HG02870 (cell line): ENCODE results near the gene PRR14L.
"Not testable (repeated sequence)": the region's sequence is repeated elsewhere in the genome, so short reads cannot be mapped to it uniquely, and the experiment has no call there.

ENCODE experiments used
- ATAC-seq: cut with Tn5 transposase; IDR thresholded peaks from one replicate; pipeline ENCODE4 v1.9.1; 2021; ENCODE audit warnings: mild to moderate bottlenecking, moderate library complexity; ENCODE audit not compliant: unreplicated experiment

Gene PRR14L

DNA sequence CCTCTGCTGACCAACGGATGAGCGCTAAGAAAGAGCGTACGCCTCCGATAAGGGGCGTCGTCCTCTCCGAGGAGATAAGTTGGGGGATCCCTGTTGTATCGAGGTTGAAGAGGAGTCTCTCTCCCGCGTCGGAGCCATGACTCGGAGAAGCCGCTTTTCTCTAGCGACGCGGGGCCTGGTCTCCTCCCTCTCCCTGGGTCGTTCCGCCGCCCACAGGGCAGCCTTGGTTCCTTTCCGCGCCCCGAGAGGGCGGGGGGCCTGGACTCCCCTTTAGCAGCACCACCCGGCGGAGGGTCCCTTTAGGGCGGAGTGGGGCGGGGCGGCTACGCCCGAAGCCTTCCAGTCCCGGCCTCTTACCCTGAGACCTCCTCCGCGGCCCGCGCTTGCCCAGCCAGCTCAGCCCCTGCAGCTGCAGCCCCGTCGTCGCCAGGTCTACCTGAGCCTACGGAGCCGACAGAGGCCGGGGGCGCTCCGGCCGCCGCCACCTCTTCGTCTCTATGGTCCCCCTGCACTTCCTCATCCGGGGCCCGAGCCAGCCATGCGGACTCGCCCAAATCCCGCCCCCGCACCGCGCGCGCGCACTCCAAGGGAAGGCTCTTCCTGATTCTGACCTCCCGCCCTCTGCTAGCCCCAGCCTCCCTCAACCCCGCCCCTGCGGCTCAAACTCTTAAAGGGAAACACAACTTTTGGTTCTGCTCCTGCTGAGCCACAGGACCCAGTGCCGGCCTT lies at the start of gene PRR14L:
TSS of gene PRR14L (minus strand) at position 497 of the 729 bp plus-strand sequence. CDS start 11,272 bp downstream, outside the sequence.
- peak; percentile 52 for ATAC-seq

DNA sequence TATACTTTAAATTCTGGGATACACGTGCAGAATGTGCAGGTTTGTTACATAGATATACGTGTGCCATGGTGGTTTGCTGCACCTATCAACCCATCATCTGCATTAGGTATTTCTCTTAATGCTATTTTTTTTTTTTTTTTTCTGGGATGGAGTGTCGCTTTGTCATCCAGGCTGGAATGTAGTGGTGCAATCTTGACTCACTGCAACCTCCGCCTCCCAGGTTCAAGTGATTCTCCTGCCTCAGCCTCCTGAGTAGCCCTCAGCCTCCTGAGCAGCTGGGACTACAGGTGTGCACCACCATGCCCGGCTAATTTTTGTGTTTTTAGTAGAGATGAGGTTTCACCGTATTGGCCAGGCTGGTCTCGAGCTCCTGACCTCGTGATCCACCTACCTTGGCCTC lies 49.4 kb upstream of the PRR14L start:
- not testable (repeated sequence) for ATAC-seq

DNA sequence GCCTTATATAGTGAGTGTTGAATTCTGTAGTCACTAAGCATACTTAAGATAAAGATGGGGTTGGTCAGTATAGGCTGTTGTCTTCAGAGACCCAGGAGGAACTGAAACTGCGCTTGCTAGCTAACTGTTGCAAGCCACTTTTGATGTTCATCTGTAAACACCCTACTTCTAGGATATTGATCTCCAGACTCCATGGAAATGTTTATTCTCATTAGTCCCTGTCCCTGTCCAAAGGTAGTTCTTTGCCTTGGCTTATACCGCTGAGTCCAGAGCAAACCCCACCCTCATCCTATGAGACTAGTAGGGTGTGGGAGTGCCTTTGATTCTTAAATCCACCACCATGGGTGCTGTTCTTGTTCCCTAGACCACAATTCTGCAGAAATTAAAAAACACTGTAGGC lies 40.3 kb upstream of the PRR14L start:
- no peak for ATAC-seq

DNA sequence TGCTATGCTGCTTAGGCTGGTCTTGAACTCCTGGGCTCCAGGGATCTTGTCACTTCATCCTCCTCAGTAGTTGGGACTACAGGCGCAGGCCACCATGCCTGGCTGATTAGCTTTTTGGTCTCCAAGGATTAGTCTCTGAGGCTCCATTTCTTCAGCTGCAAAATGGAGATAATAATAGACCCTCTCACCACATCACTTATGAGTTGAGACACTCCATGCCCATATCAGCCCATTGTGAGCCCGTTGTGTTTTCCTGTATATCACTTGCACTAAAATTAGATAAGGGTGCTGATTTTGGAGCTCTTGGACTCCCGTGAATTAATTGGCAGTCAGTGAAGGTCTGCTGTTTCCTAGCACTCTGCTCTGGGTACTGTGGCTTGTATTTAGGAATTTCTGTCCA lies 39.9 kb upstream of the PRR14L start:
- ATAC-seq, result no peak

DNA sequence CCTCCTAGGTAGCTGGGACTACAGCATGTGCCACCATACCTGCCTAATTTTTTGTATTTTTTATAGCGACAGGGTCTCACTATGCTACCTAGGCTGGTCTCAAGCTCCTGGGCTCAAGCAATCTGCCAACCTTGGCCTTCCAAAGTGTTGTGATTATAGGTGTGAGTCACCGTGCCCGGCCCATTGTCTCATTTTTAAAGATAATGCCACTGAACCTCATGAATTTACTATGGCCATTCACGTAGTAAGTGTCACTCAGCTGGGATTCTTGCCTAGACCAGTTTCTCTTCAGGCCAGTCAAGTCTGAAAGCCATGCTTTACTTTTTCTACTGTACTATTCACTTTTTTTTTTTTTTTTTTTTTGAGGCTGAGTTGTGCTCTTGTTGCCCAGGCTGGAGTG lies 26.3 kb upstream of the PRR14L start:
- no peak for ATAC-seq

DNA sequence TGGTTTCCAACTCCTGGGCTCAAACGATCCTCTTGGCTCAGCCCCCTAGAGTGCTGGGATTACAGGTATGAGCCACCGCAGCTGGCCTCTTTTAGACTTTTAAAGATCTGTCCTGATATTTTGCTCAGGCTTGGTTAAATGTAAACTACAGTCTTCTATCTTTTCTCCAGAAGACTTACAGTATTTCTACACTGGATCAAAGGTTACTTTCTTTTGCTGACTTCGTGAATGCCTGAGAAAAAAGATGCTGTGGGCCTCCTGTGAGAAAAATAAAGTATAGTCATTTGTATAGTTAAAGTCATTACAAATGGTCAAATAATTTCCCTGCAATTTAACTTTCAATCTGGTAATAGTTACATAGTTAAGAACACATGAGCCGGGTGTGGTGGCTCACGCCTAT lies 23.5 kb upstream of the PRR14L start:
- no peak for ATAC-seq

DNA sequence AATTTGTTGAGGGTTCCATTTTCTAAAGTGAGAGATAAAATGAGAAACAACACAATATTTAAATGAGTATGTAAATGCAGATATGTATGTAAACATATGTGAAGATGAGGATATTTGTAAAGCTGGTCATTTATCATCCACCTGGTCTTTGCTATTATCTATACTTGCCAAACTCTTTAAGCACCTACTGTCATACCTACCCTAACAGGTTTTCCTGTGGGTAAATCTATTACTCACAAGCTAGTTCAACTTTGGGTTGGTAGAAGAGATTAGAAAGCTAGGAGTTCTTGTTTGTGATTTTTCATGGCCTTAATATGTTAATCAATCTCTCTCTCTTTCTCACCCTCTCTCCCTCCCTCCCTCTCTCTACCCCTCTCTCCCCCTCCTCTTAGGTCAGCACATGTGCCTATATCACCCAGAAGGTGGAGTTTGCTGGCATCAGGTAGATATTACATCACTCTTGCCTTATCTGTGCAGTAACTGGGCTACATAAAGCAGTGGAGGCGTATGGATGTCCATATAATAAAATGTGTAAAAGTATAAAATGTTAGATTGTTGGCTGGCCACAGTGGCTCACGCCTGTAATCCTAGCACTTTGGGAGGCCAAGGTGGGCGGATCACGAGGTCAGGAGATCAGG lies 18.6 kb upstream of the PRR14L start:
- ATAC-seq, result no peak

DNA sequence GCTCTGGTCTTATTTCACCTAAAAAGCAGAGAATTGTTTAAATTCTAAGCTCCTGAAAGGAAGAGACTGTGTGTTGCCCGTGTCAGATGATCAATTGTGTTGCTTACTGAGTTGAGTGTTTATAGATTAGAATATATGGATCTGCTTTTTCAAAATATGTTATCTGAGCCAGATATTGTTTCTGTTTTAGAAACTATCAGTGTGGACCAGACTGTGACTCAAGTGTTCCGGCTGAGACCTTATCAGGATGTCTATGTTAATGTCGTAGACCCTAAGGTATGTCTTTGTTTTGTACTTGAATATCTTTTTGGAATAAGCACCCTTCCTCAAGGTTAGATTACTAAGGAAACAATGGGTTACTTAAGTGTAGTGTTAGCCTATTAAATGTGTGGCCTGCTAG lies 14.9 kb upstream of the PRR14L start:
- no peak for ATAC-seq

DNA sequence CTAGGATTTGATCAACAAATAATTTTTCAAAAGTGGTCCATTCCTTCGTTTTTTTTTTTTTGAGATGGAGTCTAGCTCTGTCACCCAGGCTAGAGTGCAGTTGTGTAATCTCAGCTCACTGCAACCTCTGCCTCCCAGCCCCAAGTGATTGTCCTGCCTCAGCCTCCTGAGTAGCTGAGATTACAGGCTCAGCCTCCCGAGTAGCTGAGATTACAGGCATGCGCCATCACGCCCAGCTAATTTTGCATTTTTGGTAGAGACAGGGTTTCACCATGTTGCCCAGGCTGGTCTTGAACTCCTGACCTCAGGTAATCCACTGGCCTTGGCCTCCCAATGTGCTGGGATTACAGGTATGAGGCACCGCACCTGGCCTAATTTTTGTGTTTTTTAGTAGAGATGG lies 8.9 kb upstream of the PRR14L start:
- not testable (repeated sequence) for ATAC-seq

DNA sequence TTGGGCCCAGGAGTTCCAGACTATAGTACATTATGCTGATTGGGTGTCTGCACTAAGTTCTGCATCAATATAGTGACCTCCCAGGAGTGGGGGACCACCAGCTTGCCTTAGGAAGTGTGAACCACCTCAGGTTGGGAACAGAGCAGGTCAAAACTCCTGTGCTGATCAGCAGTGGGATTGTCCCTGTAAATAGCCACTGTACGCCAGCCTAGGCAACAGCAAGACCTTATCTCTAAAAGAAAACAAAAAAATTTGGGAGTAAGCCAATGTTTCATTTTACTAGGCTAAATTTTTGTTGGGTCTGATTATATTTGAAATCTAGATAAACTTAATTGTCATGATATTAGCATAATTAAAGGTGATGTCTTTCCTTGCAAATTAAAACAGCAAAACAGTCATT lies 7.3 kb upstream of the PRR14L start:
- ATAC-seq, result no peak

DNA sequence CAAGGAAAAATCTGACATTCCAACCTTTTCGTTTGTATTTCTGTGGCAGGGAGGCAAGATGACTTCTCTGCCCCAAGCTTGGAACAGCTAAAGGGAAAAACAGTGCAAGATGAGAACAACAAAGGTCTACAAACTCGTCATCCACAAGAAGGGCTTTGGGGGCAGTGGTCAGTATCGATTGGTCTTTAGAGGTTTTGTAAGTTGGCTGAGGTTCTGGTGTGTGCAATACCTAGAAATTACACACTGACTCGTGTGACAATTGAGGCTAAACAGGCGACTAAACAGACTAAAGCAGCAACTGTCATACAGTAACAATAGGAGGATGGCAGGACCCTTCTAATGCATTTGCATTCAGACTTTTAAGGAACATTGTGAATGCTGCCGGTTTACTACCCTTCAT lies 4.9 kb upstream of the PRR14L start:
- ATAC-seq, result no peak

DNA sequence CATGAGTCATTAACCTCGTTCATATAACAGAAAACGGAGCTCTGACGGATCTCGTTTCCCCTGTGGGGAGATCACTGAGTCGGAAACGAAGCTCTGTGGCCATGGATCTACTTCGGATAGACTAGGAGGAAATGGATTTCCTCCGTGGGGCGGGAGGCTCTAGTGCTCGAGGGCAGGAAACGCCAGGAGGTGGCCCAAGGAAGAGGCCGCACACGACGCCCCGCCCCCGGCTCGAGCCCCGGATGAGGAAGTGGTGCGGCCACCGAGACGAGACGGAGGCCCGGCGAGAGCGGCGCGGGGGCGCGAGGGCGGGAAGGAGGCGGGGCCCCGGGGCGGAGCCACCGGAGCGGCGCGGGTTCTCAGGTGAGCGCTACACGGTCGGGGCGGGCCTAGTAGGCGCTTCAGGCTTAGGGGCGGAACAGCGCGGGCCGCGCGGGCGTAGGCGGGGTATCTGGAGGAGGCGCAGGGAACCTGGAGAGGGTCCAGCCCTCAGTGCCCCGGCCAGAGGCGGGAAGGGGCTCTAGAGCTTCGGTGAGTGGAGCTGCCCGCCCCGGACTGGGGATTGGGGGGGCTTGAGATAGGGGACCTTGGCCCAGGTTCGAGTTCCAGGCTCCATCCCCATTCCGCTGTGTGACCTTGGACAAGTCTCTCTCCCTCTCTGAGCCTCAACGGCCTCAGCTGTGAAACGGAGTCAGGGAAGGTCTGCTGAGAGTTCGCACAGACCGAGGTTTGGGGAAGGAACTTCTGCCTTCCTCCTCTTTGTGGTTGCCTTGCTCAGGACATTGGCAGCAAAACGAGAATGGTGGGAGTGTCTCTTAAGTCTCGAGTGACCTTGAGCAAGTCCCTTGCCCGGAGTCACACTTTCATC lies 3.9 kb upstream of the PRR14L start, which contains the start of gene DEPDC5:
TSS of gene DEPDC5 (plus strand) at position 386 of the 868 bp plus-strand sequence. CDS start 903 bp downstream, outside the sequence.
- ATAC-seq, result peak; percentile 55

DNA sequence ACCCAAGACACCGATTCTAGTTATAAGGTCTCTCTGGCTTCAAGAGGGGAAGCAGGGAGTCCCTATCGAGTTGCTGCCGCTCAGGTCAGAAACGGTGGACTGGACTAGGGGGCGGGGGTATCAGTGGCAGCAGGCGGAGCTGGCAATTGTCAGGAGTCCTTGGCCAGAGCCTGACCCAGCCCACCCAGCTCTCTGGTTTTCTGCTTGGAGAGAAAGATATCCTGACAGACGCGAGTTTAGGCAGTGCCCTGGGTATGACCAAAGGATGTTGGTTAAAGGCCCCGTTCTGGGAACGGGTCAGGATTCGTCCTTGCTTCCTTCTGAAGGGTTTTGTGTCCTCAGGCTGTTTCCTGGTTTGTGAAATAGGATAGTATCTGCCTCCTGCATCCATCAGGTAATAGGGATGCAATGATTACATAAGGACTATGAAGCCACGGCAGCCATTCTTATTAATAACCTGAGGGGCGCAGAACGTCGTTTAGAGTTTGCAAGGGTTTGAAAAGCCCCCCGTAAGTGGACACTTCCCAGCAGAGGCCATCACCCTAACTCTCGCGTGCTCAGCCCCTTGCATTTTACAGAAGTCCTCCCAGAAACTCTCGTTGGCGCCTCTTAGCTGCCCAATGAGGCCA lies 3.2 kb upstream of the PRR14L start:
- peak; percentile 15 for ATAC-seq

DNA sequence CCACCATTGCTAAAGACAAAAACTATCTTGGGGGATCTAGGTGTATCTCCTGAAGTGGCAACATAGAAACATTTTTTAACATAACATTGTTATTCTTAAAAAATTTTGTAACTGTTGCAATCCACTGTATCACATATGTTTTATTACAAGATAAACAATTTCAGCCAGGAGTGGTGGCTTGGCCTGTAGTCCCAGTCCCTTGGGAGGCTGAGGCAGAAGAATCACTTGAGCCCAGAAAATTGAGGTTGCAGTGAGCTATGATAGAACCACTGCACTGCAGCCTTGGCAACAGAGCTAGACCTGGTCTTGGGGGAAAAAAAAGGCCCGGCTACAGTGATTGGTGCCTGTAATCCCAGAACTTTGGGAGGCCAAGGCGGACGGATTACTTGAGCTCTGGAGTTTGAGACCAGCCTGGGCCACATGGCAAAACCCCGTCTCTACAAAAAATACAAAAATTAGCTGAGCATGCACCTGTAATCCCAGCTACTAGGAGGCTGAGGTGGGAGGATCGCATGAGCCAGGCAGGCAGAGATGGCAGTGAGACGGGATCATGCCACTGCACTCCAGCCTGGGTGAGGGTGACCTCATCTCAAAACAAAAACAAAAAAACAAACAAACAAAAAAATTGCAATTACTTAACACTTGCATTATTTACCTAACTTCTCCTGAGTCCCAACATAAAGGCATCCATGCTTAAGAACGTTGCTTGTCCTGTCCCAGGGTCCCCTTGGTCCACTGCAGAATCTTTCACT lies 2.3 kb upstream of the PRR14L start:
- ATAC-seq, result no peak

DNA sequence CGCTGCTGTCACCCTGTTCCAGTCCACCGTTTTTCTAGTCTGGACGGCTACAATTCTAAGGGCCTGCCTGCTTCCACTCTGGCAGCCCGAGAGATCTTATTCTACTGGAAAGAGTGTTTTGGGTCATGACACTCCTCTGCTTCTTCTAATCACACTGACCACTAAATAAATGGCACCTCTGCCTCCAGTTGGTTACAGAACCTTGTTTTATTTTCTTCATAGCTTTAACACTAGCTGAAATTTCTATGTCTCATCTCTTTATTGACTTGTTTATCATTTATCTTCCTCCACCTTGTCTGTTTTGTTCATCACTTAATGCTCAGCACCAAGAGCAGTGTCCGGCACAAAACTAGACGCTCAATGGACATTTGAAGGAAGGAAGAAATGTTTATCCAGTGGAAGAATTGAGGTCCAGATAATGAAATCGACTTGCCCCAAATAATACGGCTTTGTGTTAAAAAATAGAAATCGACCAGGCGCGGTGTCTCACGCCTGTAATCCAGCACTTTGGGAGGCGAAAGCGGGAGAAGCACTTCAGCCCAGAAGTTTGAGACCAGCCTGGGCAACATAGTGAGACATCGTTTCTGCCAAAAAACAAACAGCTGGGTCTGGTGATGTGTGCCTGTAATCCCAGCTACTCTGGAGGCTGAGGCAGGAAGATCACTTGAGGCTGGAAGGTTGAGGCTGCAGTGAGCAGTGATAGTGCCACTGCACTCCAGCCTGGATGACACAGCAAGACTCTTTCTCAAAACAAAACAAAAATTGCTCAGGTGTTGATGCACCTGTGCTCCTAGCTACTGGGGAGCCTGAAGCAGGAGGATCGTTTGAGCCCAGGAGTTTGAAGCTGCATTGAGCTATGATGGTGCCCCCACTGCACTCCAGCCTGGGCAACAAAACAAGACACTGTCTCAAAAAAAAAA lies 693 bp upstream of the PRR14L start:
- no peak for ATAC-seq

DNA sequence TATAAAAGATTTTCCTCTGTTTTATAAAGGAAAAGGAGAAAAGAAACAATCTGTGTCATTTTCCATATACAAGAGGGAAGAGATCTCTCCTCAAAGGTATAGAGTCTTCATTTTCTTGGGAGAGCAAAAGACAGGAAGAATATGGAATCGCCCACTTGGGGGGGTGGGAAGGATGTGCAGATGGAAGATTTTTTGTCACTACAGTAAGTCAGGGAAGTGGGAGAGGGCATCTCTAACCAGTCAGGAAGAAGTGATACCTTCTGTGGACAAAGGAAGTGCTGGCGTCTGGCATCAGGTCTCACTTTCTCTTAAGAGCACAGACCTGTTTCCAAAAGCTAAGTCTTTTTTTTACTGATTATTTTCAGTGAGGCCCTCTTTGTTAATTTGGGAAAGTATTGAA lies 1.4 kb downstream of the PRR14L start:
- no peak for ATAC-seq

DNA sequence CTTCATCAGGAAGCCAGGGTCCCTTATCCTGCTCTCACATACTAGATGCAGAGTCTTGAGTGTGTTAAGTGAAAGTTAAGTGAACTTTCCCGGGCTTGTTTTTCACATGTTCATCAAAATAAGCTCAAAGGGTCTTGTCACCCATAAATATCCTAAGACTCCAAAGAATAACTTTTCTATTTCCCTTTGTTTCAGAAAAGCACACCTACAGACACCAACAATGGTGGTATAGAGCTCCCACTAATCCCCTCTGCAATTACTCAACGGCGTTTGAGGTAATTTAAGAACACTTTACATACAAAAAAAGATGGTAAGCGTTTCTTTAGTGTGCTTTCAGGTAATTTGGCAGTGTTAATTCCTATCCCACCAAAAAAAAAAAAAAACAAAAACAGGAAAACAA lies 2.5 kb downstream of the PRR14L start:
- ATAC-seq, result no peak

DNA sequence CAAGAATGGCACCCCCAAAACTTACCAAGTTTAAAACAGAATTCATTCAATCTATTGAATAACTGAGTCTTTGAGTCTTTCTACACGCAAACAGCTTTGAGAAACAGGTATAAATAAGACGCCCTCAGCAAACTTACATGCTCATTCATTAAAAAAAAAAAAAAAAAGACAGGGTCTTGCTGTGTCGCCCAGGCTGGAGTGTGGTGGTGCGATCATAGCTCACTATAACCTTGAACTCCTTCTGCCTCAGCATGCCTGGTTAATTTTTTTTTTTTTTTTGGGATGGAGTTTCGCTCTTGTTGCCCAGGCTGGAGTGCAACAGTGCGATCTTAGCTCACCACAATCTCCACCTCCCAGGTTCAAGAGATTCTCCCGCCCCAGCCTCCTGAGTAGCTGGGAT lies 6.1 kb downstream of the PRR14L start:
- ATAC-seq, result no peak

DNA sequence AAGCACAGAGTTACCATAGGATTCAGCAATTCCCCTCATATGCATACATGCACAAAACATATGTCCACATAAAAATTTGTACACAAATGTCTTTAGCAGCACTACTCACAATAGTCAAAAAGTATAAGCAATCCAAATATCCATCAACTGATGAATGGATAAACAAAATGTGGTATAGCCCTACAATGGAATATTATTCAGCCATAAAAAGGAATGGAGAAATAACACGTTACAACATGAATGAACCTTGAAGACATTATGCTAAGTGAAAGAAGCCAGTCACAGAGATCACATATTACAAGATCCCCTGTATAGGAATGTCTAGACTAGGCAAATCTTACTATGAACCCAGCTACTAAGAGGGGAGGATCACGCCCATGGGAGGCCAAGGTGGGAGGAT lies 7.2 kb downstream of the PRR14L start:
- no peak for ATAC-seq
